ENCODE results near the gene OSBPL2. TPM values are rescaled to one million over a fixed set of nuclear protein-coding genes. Genes with fewer than 3 reads are reported as not detected.

OSBPL2 gene
- total and polyA plus RNA-seq, 2 donors (not counting 1 experiment from before 2014, with no cell fraction given) = 28.1 to 74.3 TPM

GRCh38 chr20:62219101-62219991 lies 19.0 kb upstream of the OSBPL2 start:
- DNase-seq = peak; percentile 32
- no peaks in the 10 kb centered on the region for H3K9me3 Mint-ChIP-seq (ENCODE audit: insufficient read depth)
- Histone ChIP-seq H3K27me3 (replicated peaks in 1 of 4; ENCODE audit: control extremely low read depth in 1 of 4, control insufficient read depth in 3 of 4, insufficient read depth in 4 of 4, low read length in 3 of 4) (peaks cover 0 to 81% (median 33%) of the 10 kb centered on the region in 4 experiments), H3K4me2 (replicated peaks; ENCODE audit: low read depth, low read length, poor library complexity, severe bottlenecking) (peak overlapping the region; percentile 60), H3K79me2 (ENCODE audit: control insufficient read depth, insufficient read depth, low read length) (no peaks in the 10 kb centered on the region), H4K20me1 (ENCODE audit: control insufficient read depth, insufficient read depth, low read length, poor library complexity, severe bottlenecking) (peaks cover 5% of the 10 kb centered on the region), H3K4me3 (ENCODE audit: control extremely low read depth in 1 of 5, extremely low read depth in 1 of 5, insufficient read depth in 1 of 5, low read depth in 2 of 5, low read length in 4 of 5) (no peak overlapping the region), H3K9me3 (ENCODE audit: control extremely low read depth in 1 of 3, control insufficient read depth in 2 of 3, insufficient read depth in 1 of 3, low read length in 2 of 3) (peaks cover 0 to 34% (median 0%) of the 10 kb centered on the region in 3 donors), H2AFZ (ENCODE audit: insufficient read depth, low read depth, low read length, poor library complexity, severe bottlenecking) (no peak overlapping the region), H3K9ac (ENCODE audit: low read length) (no peak overlapping the region), H3K4me1 (ENCODE audit: control insufficient read depth in 2 of 2, insufficient read depth in 2 of 2, low read length in 2 of 2) (peaks cover 12 to 17% of the 10 kb centered on the region in 2 donors), H3K27ac (ENCODE audit: low read length in 2 of 2) (no peak overlapping the region), H3K36me3 (replicated peaks in 1 of 2; ENCODE audit: control extremely low read depth in 1 of 2, control insufficient read depth in 1 of 2, extremely low read depth in 1 of 2, insufficient read depth in 2 of 2, low read length in 1 of 2) (no peaks in the 10 kb centered on the region)
- CTCF ChIA-PET = interaction anchor here (0.6 kb wide), 1 partner anchor 42 kb away, joined by 3 read pairs; no protein-coding TSS in a partner anchor
- TF ChIP-seq EZH2 (IDR thresholded peaks at IDR 0.05; ENCODE audit: borderline replicate concordance, insufficient read depth, low read depth, low read length, poor library complexity, severe bottlenecking) = no peak
- TF ChIP-seq, protein P1, sequence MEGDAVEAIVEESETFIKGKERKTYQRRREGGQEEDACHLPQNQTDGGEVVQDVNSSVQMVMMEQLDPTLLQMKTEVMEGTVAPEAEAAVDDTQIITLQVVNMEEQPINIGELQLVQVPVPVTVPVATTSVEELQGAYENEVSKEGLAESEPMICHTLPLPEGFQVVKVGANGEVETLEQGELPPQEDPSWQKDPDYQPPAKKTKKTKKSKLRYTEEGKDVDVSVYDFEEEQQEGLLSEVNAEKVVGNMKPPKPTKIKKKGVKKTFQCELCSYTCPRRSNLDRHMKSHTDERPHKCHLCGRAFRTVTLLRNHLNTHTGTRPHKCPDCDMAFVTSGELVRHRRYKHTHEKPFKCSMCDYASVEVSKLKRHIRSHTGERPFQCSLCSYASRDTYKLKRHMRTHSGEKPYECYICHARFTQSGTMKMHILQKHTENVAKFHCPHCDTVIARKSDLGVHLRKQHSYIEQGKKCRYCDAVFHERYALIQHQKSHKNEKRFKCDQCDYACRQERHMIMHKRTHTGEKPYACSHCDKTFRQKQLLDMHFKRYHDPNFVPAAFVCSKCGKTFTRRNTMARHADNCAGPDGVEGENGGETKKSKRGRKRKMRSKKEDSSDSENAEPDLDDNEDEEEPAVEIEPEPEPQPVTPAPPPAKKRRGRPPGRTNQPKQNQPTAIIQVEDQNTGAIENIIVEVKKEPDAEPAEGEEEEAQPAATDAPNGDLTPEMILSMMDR (IDR thresholded peaks at IDR 0.05) = no peak
- peaks cover 30% of the 10 kb centered on the region for H3K27me3 Mint-ChIP-seq
- WGBS (ENCODE audit: insufficient coverage) = 4% methylated on average over 74 of the region's 84 CpGs
- ATAC-seq (ENCODE audit: low read depth) = no peak
- POLR2A ChIA-PET = no interaction called here
- peaks cover 2% of the 10 kb centered on the region for H3K4me1 Mint-ChIP-seq
- intact Hi-C loops (cut with micrococcal nuclease) = no loop called here
- H3K4me3 Mint-ChIP-seq = no peak overlapping the region
- no peak overlapping the region for H3K27ac Mint-ChIP-seq
